ENCODE results near the gene TBXT.

DNA sequence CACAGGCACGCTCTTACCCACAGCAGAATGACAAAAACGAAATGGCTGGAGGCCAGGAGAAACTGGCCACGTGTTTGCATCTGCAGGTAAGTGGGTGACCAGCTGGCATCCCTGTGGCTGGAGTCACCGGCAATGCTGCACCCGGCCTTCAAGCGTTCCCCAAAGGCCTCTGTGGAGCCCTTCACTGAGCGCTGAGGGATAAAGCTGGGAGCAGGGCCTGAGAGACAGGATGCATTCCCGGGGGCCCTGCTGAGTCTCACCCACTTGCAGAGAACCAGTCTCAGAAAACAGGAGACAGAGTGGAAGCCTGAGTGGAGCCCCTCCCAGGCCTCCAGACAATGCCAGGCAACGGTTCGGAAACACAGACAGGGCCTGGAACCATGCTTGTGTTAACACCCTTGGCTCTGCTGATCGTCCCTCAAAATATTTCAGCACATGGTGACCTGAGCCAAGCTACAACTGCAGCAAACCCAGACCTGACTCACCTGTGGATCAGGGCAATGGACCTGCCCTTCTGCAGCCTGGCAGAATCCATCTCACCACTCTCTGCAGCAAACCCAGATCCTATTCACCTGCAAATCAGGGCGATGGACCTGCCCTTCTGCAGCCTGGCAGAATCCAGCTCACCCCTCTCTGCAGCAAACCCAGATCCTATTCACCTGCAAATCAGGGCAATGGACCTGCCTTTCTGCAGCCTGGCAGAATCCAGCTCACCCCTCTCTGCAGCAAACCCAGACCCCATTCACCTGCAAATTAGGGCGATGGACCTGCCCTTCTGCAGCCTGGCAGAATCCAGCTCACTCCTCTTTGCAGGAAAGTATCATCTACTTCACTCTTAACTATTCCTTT, 39.8 kb downstream of the TBXT start:
- TF ChIP-seq YY1 (tag by site-specific recombination; IDR thresholded peaks at IDR 0.05) (no peak), FEZF1 (tag by site-specific recombination; IDR thresholded peaks at IDR 0.05) (no peak), SCRT2 (tag by site-specific recombination; IDR thresholded peaks at IDR 0.05) (no peak), ZNF324 (tag by site-specific recombination; IDR thresholded peaks at IDR 0.05) (no peak), BCL11B (tag by site-specific recombination; IDR thresholded peaks at IDR 0.05; ENCODE audit: low read depth) (no peak)
- TF ChIP-seq, protein P1, sequence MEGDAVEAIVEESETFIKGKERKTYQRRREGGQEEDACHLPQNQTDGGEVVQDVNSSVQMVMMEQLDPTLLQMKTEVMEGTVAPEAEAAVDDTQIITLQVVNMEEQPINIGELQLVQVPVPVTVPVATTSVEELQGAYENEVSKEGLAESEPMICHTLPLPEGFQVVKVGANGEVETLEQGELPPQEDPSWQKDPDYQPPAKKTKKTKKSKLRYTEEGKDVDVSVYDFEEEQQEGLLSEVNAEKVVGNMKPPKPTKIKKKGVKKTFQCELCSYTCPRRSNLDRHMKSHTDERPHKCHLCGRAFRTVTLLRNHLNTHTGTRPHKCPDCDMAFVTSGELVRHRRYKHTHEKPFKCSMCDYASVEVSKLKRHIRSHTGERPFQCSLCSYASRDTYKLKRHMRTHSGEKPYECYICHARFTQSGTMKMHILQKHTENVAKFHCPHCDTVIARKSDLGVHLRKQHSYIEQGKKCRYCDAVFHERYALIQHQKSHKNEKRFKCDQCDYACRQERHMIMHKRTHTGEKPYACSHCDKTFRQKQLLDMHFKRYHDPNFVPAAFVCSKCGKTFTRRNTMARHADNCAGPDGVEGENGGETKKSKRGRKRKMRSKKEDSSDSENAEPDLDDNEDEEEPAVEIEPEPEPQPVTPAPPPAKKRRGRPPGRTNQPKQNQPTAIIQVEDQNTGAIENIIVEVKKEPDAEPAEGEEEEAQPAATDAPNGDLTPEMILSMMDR (tag by site-specific recombination; IDR thresholded peaks at IDR 0.05) = no peak
- TF ChIP-seq, protein P2, sequence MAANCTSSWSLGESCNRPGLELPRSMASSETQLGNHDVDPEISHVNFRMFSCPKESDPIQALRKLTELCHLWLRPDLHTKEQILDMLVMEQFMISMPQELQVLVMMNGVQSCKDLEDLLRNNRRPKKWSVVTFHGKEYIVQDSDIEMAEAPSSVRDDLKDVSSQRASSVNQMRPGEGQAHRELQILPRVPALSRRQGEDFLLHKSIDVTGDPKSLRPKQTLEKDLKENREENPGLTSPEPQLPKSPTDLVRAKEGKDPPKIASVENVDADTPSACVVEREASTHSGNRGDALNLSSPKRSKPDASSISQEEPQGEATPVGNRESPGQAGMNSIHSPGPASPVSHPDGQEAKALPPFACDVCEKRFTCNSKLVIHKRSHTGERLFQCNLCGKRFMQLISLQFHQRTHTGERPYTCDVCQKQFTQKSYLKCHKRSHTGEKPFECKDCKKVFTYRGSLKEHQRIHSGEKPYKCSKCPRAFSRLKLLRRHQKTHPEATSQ (tag by site-specific recombination; IDR thresholded peaks at IDR 0.05) = no peak
- TF ChIP-seq, protein P3, sequence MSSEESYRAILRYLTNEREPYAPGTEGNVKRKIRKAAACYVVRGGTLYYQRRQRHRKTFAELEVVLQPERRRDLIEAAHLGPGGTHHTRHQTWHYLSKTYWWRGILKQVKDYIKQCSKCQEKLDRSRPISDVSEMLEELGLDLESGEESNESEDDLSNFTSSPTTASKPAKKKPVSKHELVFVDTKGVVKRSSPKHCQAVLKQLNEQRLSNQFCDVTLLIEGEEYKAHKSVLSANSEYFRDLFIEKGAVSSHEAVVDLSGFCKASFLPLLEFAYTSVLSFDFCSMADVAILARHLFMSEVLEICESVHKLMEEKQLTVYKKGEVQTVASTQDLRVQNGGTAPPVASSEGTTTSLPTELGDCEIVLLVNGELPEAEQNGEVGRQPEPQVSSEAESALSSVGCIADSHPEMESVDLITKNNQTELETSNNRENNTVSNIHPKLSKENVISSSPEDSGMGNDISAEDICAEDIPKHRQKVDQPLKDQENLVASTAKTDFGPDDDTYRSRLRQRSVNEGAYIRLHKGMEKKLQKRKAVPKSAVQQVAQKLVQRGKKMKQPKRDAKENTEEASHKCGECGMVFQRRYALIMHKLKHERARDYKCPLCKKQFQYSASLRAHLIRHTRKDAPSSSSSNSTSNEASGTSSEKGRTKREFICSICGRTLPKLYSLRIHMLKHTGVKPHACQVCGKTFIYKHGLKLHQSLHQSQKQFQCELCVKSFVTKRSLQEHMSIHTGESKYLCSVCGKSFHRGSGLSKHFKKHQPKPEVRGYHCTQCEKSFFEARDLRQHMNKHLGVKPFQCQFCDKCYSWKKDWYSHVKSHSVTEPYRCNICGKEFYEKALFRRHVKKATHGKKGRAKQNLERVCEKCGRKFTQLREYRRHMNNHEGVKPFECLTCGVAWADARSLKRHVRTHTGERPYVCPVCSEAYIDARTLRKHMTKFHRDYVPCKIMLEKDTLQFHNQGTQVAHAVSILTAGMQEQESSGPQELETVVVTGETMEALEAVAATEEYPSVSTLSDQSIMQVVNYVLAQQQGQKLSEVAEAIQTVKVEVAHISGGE (tag by site-specific recombination; conservative IDR thresholded peaks at IDR 0.05; ENCODE audit: low read depth) = no peak
- TF ChIP-seq, protein P4, sequence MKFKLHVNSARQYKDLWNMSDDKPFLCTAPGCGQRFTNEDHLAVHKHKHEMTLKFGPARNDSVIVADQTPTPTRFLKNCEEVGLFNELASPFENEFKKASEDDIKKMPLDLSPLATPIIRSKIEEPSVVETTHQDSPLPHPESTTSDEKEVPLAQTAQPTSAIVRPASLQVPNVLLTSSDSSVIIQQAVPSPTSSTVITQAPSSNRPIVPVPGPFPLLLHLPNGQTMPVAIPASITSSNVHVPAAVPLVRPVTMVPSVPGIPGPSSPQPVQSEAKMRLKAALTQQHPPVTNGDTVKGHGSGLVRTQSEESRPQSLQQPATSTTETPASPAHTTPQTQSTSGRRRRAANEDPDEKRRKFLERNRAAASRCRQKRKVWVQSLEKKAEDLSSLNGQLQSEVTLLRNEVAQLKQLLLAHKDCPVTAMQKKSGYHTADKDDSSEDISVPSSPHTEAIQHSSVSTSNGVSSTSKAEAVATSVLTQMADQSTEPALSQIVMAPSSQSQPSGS (tag by site-specific recombination; IDR thresholded peaks at IDR 0.05; ENCODE audit: low read depth) = no peak
- TF ChIP-seq, protein P5, sequence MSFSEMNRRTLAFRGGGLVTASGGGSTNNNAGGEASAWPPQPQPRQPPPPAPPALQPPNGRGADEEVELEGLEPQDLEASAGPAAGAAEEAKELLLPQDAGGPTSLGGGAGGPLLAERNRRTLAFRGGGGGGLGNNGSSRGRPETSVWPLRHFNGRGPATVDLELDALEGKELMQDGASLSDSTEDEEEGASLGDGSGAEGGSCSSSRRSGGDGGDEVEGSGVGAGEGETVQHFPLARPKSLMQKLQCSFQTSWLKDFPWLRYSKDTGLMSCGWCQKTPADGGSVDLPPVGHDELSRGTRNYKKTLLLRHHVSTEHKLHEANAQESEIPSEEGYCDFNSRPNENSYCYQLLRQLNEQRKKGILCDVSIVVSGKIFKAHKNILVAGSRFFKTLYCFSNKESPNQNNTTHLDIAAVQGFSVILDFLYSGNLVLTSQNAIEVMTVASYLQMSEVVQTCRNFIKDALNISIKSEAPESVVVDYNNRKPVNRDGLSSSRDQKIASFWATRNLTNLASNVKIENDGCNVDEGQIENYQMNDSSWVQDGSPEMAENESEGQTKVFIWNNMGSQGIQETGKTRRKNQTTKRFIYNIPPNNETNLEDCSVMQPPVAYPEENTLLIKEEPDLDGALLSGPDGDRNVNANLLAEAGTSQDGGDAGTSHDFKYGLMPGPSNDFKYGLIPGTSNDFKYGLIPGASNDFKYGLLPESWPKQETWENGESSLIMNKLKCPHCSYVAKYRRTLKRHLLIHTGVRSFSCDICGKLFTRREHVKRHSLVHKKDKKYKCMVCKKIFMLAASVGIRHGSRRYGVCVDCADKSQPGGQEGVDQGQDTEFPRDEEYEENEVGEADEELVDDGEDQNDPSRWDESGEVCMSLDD (tag by site-specific recombination; IDR thresholded peaks at IDR 0.05) = no peak
